IPS-15b (cell line): ENCODE measurements around the gene SPTB.

Experiments
- H3K27me3 ChIP-seq: one replicate; pipeline ENCODE4 v1.6.1; 2013; ENCODE audit warnings: low read length; ENCODE audit not compliant: control insufficient read depth, insufficient read depth
- H3K36me3 ChIP-seq: one replicate; pipeline ENCODE4 v1.6.1; 2013; ENCODE audit warnings: low read length; ENCODE audit not compliant: control insufficient read depth, insufficient read depth
- H3K4me1 ChIP-seq: one replicate; pipeline ENCODE4 v1.6.1; 2013; ENCODE audit warnings: mild to moderate bottlenecking, low read length; ENCODE audit not compliant: control insufficient read depth, insufficient read depth
- H3K4me3 ChIP-seq: one replicate; pipeline ENCODE4 v1.5.1; 2013; ENCODE audit warnings: low read depth, low read length
- H3K9ac ChIP-seq: one replicate; pipeline ENCODE4 v1.6.1; 2013; ENCODE audit warnings: low read depth, mild to moderate bottlenecking, low read length
- H3K9me3 ChIP-seq: one replicate; pipeline ENCODE4 v1.6.1; 2013; ENCODE audit warnings: mild to moderate bottlenecking, low read length; ENCODE audit not compliant: control insufficient read depth, insufficient read depth

SPTB gene

DNA sequence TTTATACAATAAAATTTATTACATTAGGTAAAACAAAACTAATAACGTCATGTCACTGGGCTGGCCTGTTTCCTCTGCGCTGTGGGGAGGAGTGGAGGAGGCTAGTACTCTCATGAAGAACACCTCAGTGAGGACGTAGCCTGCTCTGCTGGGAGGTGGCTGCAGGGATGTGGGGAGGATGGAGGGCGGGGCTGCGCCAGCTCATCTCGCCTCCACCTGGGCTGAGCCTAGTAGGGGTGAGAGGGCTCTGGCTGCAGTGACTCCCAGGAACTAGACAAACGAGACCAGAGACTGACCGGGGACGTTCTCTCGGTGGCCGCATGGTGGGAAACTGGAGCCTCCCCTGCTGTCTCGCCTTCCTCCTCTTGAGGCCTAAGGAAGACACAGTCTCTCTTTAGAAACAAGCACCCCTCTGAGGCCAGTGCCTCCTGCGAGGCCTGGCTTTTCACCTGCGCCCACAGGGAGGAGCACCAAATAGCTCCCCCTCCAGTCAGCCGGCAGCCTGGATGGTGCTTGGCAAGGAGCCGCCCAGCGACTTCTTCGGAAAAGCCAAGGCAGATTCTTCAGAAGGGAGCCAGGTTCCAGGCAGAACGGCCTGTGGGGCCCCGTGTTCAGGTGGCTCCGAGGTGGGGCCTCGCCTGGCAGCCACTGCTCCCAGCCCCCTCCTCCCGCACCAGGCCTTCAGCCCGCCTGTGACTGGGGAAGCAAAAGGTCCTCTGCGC lies 113.1 kb downstream of the SPTB start:
- Histone ChIP-seq H3K4me1 (peaks cover 17% of the 10 kb centered on the region), H3K36me3 (no peaks in the 10 kb centered on the region), H3K4me3 (no peak overlapping the region), H3K9me3 (no peaks in the 10 kb centered on the region), H3K9ac (no peak overlapping the region), H3K27me3 (peaks cover 16% of the 10 kb centered on the region)

DNA sequence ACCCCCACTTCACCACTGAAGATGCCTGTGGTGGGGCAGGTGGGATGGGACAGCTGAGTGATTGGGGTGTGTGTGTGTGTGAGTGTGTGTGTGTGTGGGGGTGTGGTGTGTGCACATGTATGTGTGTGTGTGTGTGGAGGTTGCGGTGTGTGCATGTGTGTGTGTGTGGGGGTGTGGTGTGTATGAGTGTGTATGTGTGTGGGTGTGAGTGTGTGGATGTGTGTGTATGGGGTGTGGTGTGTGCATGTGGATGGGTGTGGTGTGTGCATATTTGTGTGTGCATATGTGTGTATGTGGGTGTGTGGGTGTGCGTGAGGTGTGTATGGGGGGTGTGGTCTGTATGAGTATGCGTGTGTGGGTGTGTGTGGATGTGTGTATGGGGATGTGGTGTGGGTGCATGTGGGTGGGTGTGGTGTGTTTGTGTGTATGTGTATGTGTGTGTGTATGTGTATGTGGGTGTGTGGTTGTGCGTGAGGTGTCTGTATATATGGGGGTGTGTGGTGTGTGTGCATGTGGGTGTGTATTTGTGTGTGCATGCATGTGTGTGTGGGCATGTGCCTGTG lies 113.9 kb downstream of the SPTB start:
- H3K9me3 ChIP-seq = no peaks in the 10 kb centered on the region
- H3K4me3 ChIP-seq = no peak overlapping the region
- peaks cover 17% of the 10 kb centered on the region for H3K4me1 ChIP-seq
- H3K36me3 ChIP-seq = no peaks in the 10 kb centered on the region
- H3K9ac ChIP-seq = no peak overlapping the region
- H3K27me3 ChIP-seq = peaks cover 16% of the 10 kb centered on the region

DNA sequence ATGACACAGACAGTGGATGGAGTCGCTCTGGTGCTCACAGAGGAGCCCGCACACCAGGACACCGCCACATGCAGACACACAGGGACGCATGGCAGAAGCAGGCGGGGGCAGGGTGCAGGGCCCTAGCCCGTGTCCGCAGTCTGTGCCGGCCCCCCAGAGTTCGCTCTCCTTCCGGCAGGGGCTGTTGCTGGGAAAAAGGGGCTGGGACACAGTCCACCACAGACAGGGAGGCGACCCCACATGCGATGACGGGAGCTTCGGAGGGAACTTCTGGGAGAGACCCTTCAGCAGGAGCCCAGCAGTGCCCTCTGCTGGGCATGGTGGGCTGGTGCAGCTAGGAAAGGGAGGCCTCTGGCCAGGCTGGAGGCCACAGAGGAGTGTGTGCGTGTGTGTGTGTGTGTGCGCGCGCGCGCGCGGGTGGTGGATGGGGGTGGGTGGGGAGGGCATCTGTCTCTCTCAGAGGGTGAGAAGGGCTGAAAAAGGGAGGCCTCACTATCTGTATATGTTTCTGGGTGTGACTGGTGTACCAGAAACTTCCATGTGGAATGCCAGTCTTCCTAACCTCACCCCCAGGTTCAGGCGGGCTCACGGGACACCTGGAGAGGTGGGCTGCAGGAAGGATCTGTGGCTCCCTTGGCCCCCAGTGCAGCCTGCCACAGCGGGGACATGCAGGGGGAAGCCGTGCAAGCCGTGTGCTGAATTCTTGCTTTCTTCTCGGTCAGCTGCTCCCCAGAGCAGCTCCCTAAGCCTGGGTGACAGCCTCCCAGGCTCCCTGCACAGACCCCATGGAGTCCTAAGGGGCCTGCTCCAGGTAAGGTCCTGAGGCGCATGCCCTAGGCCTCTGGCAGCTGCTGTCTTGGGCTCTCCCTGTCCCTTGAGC lies 114.8 kb downstream of the SPTB start:
- no peak overlapping the region for H3K9ac ChIP-seq
- no peaks in the 10 kb centered on the region for H3K36me3 ChIP-seq
- peaks cover 17% of the 10 kb centered on the region for H3K4me1 ChIP-seq
- peak overlapping the region; percentile 45 for H3K4me3 ChIP-seq
- H3K27me3 ChIP-seq = peaks cover 16% of the 10 kb centered on the region
- no peaks in the 10 kb centered on the region for H3K9me3 ChIP-seq

DNA sequence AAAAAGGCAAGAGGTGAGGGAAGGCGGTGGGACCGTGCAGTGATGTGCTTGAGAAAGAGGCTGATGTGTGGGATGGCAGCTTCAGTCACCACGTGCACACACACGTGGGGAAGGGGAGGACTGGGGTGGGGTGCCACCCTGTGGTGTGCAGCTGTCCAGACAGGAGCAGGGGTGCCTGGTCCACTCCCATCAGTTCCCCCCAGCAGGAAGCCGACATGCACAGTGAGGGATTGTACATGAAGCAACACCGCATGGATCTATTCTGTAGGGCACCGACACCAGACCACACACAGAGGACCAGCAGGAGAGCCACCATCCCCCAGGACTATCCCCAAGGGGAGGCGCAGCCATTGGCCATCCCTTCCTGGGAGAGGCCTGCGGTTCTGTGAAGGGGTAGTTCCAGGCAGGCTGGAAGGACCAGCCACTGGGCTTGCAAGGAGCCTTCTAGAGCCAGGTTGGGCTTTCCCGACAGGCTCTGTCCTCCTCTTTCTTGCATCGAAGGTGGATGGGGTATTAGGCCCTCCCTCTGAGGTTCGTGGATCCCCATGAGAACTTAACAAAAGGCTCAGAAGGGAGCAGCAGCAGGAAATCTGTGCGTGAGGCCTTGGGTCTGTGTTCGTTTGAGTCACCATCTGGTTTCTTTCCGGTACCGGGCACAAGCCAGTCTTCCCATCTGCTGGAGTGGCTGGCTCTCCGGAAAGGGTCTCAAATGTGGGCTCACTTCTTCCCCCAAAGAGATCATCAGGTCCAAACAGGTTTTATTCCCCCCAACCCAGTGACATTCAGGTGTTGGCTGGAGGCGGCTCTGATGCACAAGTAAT lies 115.7 kb downstream of the SPTB start:
- H3K9me3 ChIP-seq = no peaks in the 10 kb centered on the region
- H3K27me3 ChIP-seq = peaks cover 16% of the 10 kb centered on the region
- H3K36me3 ChIP-seq = no peaks in the 10 kb centered on the region
- peak overlapping the region; percentile 45 for H3K4me3 ChIP-seq
- no peak overlapping the region for H3K9ac ChIP-seq
- H3K4me1 ChIP-seq = peaks cover 17% of the 10 kb centered on the region

DNA sequence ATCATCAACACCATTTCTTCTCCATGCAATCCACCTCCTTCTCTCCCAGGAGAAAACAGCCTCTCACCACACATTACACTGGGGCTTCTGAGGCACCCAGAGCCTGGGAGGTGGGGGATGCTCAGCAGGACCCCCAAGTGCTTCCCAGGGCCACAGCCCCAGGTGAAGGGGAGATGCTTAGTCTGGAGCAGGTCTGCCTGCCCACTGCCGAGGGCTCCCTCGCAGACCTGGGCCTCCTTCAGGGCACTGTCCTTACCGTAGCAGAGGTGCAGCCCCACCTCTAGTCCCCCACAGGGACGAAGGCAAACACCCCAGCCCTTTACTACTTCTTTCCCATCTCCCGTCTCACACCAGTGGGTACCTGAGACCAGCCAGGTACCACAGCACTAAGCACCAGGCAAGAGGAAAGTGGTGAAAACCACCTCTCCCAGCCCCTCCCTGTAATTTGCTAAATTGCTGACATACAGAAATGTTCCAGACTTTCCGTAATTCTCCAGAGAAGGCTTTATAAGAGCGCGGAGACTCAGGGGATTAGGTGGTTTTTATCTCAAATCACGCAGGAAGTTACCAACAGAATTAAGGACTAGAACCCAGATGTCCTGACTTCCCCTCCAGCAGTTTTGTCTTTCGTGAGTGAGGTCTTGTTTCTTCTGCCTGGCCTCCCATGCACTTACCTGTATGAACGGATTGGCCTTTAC lies 116.5 kb downstream of the SPTB start:
- no peak overlapping the region for H3K9ac ChIP-seq

DNA sequence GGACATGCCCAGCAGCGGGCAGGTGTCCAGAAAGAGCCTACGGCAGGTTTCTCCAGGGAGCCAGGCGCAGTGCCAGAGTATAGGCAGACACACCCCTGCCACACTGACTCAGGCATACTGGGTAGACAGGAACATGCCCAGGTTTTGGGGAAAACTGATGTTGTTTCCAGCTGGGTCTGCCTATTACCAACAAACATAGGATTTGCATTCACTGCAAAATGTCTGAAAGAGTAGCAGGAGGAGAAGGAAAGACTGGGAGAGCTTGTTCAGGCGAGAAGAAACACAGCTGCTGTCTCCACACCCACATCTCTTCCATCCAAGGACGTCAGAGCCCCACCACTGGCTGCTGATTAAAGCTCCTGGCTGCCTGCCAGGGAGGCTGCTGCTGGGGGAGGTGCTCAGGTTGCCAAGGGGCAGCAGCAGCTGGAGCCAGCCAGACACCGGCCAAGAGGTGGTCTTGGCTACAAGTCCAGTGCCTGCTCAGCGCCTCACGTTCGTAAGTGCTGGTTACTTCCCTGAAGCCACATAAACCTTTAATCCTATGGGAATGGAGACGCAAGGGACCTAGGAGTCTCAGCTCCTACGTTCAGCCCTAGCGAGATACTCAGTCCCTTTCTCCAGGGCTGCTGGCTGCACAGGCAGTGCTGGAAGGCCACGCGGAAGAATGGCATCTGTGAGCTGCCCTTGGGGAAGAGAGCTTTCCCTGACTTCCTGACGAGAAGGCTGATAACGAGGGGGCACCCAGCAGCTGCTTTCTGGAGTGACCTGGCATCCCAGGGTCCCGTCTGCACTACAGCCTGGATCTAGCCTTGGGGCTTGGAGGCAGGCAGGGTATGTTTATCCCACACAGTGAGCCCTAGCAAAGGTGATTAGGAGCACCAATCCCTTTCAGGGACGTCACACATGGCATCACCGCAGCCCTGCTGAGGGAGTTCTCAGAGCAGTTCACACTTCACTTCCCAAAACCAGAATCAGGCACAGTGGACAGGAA lies 117.4 kb downstream of the SPTB start:
- Histone ChIP-seq H3K9ac (no peak overlapping the region), H3K27me3 (peaks cover 16% of the 10 kb centered on the region), H3K36me3 (no peaks in the 10 kb centered on the region), H3K4me1 (peaks cover 20% of the 10 kb centered on the region), H3K9me3 (no peaks in the 10 kb centered on the region), H3K4me3 (no peak overlapping the region)

More for the DNA sequence above, 116.5 kb downstream of the SPTB start:
- no peaks in the 10 kb centered on the region for H3K36me3 ChIP-seq
- no peaks in the 10 kb centered on the region for H3K9me3 ChIP-seq
- peaks cover 16% of the 10 kb centered on the region for H3K27me3 ChIP-seq
- peaks cover 17% of the 10 kb centered on the region for H3K4me1 ChIP-seq
- no peak overlapping the region for H3K4me3 ChIP-seq

DNA sequence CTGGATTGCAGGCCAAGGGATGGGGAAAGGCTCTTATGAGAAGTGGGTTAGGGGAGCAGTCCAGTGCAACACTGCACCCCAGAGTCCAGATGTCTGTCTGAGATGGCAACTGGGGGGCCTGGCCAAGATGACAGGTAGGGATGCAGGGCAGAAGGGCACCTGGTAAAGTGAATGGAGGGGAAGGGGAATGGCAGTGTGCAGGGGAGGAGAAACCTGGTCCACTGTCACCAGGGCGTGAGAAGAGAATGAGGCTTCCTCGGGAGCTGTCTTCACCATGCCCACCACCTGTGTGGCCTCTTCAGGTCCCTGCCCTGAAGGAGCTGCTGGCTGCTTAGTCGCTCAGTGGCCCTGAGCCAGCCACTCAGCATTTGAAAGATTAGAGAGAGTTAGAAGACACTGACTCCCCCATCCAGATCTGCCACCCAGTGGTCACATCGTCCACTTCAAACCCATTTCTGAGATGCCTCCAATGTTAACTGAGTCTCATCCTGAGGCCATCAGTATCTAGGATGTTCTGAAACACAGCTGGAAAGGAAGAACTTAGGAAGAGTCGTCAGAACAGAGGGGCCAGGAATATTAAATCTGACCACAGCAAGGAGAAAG lies 118.2 kb downstream of the SPTB start:
- Histone ChIP-seq H3K9me3 (no peaks in the 10 kb centered on the region), H3K27me3 (peaks cover 16% of the 10 kb centered on the region), H3K4me1 (peaks cover 16% of the 10 kb centered on the region), H3K4me3 (no peak overlapping the region), H3K36me3 (no peaks in the 10 kb centered on the region), H3K9ac (no peak overlapping the region)

DNA sequence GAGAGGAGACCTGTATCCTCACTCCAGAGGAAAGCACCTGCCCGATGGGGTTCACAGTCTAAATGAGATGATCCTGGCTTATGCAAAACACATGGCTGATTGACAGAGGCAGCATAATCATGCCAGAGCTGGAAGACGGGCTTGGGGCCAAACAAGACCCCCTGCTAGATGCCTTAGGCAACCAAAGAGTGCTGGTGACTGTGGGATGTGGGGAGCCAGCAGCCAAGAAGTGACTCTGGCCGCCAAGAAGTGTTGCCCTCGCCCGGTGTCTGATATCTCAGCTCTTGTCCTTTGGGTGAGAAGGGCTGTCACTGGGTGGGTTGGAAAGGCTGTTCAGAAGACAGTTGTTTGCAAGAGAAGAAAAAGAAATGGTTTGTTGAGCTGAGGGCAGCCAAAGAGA lies 118.8 kb downstream of the SPTB start:
- peaks cover 16% of the 10 kb centered on the region for H3K4me1 ChIP-seq
- no peak overlapping the region for H3K9ac ChIP-seq
- H3K4me3 ChIP-seq = no peak overlapping the region
- H3K27me3 ChIP-seq = peaks cover 16% of the 10 kb centered on the region
- no peaks in the 10 kb centered on the region for H3K9me3 ChIP-seq
- no peaks in the 10 kb centered on the region for H3K36me3 ChIP-seq

DNA sequence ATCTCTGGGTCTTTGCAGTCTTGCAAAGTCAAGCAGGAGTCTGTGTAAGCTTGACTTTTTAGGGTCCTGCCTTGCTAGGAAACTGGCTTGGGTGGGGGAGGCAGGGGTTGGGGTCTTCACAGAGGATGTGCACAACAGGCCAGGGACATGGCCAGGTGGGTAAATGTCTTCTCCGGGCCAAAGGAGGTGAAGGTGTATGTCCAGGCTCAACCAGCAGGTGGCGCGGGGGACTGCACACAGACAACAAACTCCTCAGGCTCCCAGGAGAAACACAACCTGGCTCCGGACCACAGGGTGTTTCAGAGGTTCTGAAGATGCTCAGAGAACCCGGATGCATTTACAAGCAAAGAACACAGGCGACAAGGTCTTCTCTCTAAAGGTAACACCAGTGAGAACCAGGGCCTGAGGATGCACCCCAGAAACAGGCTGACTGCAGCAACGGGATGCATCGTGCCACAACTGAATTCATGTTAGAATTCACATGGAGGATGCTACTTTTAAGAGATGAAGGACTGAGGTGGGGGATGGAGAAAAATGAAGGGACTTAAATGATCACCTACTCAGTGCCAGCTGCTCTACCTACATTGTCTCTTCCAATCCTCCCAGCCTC lies 119.5 kb downstream of the SPTB start:
- H3K4me1 ChIP-seq = peaks cover 16% of the 10 kb centered on the region
- no peaks in the 10 kb centered on the region for H3K9me3 ChIP-seq
- no peak overlapping the region for H3K9ac ChIP-seq
- H3K4me3 ChIP-seq = no peak overlapping the region
- peaks cover 16% of the 10 kb centered on the region for H3K27me3 ChIP-seq
- no peaks in the 10 kb centered on the region for H3K36me3 ChIP-seq

DNA sequence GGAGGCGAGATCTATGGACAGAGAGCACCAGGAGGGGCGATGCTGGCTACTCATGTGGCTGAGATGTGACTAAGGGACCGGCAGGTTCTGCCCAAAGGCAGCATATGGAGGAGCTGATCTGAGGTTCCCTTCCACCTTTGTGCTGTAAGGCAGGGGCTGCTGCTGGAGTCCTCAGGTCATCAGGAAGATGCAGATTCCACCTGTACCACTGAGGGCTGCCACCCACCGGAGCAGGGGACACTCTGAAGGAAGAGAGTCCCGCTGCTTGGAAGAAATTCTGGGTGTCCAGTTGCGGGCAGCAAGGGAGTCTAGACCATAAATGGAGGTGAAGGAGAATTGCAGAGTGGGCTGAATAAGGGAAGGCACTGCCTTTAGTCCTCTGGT lies 120.2 kb downstream of the SPTB start:
- H3K4me3 ChIP-seq = no peak overlapping the region
- H3K36me3 ChIP-seq = no peaks in the 10 kb centered on the region
- peaks cover 16% of the 10 kb centered on the region for H3K4me1 ChIP-seq
- peaks cover 15% of the 10 kb centered on the region for H3K27me3 ChIP-seq
- no peak overlapping the region for H3K9ac ChIP-seq
- no peaks in the 10 kb centered on the region for H3K9me3 ChIP-seq
